HG03135 (cell line): Measurements from ENCODE around the gene TBK1.
A peak's percentile ranks its signal among the peaks of the same experiment; 100 is the strongest.

ENCODE experiments used
- ATAC-seq: cut with Tn5 transposase; IDR thresholded peaks from one replicate; pipeline ENCODE4 v1.9.1; 2021; ENCODE audit warnings: mild to moderate bottlenecking, moderate library complexity; ENCODE audit not compliant: unreplicated experiment

The TBK1 gene

DNA sequence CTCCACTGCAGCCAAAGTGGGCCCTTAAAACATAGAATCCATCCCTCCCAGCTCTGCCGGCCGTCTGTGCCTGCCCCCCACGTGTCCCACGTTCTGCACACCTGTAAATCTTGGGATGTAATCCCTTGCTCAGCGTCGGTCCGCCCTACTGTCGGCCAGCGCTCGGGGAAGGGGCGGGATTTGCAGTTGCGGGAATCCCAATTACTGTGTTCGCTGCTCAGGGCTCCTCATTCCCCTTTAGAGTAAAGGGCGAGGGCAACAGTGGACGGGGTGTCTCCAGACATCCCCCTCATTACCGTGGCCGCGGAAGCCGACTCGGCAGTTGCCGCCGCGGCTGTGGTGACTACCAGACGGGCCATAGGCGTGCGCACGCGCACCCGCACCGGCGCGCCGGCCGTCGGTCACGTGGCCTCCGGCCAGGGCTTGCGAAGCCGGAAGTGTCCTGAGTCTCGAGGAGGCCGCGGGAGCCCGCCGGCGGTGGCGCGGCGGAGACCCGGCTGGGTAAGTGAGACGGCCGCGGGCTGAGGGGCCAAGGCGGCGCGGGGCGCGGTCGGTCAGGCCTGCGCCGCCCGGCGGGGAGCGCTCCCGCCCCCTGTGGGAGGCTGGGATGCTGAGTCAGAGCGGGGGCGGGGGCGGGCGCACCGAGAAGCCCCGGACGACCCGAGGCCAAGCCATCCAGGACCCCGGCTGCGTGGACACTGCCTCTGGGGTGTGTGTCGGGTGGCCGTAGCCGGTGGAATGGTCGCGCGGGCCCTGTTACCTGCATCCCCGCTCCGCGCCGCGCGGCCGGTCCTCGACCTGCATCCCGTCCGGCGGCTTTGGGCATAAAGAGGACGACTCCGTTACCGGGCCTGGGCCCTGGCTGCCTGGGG, at the start of gene TBK1:
Gene TBK1 (plus strand): TSS at position 434 of the 872 bp plus-strand sequence. CDS start 3,751 bp downstream, outside the sequence.
- ATAC-seq, result peak; percentile 87

DNA sequence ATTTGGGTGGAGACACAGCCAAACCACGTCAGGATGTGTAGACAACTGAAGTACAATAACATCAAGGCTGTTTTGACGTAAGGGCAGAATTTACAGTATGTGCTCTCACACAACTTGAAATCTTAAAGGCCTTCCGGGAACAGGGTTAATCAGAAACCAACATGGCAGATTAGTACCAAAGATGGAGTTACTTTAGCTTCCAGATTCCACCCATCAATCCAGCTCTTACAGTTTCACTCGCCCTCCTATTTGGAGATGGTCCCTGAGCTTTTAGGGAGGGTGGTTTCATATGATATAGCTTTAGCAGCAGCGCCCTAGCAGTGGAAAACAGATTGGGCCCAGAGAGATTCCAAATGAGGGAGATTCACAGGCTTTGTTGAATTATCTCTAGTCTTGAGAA, 49.7 kb upstream of the TBK1 start:
- ATAC-seq, result no peak

DNA sequence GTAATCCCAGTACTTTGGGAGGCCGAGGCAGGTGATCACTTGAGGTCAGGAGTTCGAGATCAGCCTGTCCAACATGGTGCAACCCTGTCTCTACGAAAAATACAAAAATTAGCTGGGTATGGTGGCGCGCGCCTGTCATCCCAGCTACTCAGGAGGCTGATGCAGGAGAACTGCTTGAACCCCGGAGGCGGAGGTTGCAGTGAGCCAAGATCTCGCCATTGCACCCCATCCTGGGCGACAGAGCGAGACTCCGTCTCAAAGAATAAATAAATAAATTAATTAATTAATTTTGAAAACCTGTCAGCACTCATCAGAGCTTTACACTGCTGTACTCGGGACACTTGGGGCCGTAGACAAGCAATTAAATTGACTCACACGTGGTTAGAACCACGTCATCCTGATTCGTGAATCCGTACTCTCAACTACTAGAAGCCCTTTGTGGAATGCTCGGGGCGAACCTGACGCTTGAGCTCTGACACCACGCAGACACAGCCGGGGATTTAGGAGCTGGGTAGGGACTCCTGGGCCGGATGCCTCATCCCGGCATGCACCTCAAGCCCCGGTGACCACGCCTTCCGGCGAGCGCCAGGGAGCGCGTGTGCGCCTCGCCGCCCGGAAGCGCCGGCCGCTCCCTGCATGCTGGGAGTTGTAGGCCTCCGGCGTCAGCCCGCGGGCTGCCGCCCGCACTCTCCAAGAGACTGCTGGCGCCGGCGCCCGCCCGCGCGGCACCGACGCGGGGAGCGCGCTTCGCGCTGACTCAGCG, 48.0 kb upstream of the TBK1 start, which contains the start of gene XPOT:
Gene XPOT (plus strand): TSS at position 686 of the 763 bp plus-strand sequence. CDS start 5,644 bp downstream, outside the sequence.
- ATAC-seq, result peak; percentile 94

DNA sequence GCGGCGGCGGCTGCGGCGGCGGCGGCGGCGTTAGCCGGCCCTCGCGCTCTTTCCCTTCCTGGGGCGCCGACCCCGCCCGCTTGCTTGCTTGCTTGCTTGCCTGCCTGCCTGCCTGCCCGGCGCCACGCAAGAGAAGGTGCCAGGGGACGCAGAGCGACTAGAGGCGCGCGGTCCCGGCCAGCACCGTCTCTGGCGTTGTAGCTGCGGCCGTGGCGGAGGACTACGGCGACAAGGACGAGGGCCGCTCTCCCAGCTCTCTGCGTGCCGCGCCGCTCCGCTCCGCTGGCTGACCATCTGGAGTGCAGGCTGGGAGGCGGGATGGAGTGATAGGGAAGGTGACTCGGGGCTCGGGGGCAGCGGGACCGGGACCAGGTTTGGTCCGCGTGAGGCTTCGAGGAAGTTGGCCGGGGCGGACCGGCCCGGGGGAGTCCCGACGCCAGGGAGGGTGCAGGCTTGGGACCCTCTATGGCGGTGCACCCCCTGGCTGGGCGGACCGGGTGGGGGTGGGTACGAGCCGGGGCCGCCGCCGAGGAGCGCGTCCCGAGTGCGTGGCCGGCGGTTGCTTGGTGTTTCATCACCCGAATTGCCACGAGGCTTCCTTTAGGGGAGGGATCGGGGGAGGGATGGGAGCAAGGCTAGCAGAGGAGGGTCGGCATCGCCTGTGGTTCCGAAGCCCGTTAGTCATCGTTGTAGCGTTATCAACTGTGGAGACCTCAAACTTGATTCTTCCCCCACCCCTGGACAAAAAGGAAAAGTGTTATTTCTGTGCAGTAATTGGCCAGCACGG, 47.3 kb upstream of the TBK1 start:
- ATAC-seq, result peak; percentile 52

DNA sequence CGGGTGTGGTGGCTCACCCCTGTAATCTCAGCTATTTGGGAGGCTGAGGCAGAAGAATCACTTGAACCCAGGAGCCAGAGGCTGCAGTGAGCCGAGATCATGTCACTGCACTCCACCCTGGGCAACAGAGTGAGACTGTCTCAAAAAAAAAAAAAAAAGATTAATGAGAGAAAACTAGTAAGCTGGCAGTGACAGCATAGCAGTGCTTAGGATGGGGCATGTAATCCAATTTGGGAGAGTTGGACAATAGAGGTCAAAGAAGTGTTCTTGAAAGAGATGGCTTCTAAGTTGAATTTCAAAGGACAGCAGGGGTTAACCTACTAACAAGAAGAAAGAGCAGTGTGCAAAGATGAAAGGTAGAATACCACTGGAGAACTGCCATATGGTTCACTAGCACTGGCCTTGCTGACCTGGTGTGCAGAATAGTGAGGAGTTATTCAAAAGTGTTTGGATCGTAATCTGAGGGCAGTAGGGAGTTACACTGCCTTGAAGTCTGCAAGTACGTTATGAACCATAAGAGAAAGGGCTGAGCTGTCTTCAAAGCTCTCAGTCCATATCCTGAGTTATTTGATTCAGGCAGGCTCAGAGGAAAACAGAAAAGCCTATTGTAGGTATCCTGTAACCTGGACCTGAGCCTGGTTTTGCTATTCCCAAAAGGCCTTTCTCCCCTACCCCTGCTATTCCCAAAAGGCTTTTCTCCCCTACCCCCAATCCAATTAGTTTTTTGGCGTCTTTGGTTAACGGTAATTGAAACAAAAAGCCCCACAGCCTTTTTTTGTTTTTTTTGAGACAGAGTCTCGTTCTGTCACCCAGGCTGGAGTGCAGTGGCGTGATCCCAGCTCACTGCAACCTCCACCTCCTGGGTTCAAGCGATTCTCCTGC, 44.3 kb upstream of the TBK1 start:
- no peak for ATAC-seq

DNA sequence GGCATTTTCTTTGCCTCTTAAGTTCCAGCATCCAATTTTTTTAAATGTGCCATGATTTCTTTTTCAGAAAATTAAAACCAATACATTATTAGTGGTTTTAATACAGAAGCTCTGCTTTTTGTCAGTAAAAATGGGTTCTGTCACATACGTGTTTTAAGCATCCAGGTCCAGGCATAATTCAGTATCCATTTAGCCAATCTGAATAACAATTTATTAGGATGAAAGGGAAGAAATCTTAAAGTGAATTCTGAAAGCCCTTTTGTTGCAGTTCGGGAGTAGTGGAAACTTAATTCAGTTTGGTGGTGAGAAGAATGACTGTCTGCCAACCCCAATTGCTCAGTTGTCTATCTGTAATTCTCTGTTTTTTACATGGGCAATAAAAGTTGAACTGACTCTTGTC, 40.5 kb upstream of the TBK1 start:
- no peak for ATAC-seq

DNA sequence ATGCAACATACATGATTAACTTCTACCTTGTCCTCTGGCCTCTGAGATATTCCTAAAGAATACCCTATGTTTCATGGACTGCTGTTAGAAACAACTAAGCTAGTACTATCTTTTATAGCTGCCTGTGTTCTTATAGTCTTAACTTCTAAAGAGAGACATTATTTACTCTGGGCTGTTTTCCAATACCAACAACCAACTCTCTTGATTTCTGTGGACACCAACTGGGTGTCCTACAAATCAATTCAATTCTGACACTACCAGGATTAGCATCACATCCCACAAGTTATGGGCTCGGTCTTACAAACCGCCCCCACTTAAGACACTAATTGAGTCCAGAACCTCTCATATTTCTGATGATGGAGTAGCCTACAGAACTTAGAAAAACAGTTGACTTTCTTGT, 39.5 kb upstream of the TBK1 start:
- no peak for ATAC-seq

DNA sequence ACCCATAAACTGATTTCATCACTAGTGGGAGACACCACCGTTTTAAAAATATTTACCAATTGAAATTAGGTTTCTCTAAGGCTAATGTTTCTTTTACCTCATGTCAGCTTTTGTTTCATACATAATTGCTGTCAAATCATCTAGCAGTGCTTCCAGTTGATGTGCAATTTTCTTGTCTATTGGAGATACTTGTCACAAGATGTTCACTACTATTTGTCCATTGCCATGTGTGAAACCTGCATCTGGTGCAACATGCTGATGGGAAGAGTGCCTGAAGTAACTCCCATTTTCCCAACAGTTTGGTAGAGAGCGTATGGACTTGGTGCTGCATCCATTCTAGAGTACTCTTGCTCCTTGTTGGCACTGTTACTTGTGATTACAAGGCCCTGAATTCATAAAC, 38.0 kb upstream of the TBK1 start:
- ATAC-seq, result no peak

DNA sequence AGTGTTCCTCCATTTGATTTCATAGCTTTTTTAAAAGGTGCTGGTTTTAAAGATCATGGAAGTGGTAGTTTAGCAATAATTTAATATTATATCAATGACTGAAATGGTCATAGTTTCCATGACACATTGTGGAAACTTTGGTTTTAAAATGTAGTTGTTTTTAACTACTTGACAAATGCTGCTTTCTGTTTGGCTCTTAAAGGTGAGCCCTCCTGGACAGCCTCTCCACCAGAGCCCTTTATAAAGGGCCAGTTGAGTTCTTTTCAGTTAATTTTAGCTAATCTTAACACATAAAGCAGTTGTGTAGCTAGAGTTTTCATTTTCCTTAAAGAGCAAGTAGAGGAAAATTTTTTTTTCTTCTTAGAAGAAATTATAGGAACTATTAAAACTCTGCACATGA, 33.7 kb upstream of the TBK1 start:
- no peak for ATAC-seq

DNA sequence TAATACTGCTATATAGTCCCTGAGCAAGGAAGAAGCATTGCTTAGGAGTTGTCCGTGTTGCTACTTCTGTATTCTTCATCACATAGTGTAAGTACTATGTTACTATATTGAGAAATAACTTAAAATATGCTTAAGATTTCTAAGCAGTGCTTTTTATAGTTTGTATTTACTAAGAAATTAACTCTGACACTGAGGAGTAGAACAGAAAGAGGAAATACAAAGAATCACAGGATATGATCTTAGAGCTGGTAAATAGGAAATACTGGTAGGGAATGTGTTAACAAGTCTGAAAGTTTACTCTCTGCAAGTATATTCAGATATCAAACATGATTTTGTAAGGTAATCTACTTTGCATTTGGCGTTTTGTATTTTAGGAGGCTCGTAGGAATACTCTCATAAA, 32.2 kb upstream of the TBK1 start:
- ATAC-seq, result no peak

DNA sequence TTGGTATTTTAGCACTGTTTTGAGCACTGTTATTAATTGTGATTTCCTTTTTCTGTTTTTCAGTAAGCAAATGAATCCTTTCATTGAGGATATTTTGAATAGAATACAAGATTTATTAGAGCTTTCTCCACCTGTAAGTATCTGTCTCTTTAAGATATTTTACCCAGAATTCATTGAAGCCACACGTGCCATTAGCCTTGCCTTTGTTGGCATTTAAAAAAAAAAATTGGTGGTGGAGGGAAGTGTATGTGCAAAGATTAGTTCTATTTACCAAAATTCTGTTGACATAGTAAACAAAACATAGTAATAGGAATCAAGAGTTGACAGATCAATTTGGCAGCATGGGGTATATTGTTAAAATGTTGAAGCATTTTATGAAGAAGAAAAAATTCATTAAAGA, 23.9 kb upstream of the TBK1 start:
- no peak for ATAC-seq

DNA sequence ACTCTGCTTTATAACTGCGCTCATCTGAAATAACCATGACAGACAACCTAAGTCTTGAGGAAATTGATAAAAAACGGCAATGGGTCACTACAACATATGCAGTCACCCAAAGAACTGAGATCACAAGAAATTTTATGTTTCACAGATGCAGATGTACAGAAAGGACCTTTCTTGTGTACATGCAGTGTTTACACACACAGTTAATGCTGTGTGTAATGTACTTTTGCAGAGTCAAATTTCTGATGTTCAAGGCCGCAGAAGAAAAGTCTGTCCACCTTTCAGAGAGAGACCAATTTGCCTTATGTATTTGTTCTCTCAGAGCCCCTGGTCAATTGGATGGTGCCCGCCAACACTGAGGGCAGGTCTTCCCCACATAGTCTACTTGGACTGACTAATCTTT, 23.0 kb upstream of the TBK1 start:
- ATAC-seq, result no peak

DNA sequence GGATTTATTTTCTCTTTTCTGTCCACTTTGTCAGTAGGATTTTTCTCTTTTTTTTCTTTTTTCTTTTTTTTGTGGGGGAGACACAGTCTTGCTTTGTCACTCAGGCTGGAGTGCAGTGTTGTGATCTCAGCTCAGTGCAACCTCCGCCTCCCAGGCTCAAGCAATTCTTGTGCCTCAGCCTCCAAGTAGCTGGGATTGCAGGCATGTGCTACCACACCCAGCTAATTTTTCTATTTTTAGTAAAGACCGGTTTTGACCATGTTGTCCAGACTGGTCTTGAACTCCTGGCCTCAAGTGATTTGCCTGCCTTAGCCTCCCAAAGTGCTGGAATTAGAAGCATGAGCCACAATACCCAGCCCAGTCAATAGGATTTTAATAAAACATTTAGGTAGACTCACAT, 21.0 kb upstream of the TBK1 start:
- no peak for ATAC-seq

DNA sequence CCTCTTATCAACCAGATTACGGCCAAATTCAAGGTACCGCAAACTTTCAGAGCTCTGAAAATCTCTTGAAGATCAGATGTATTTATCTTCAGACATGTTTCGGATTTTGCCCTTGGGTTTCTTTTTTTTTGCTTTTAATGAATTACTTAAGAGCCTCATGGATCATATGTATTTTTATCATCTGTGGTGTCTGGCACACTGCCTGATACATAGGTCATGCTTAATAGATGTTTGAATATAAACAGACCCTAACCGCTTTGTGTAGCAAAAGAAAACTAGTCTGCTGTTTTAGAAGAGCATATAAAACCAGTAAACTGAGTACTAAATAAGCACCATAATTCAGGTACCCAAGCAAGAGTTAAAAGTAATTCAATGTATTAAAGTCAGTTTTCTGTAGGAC, 20.1 kb upstream of the TBK1 start:
- ATAC-seq, result no peak

DNA sequence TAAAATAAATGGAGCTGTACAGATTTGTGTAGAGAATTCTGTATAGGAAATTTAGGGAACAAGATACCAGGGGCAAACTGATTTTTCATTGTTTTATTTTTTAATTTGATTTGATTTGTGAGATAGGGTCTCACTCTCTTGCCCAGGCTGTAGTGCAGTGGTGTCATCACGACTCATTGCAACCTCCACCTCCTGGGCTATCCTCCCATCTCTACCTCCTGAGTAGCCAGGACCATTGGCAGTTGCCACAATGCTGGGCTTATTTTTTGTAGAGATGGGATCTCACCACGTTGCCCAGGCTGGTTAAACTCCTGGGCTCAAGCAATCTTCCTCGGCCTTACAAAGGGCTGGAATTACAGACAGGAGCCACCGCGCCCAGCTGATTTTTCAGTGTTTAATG, 18.0 kb upstream of the TBK1 start:
- ATAC-seq, result no peak

DNA sequence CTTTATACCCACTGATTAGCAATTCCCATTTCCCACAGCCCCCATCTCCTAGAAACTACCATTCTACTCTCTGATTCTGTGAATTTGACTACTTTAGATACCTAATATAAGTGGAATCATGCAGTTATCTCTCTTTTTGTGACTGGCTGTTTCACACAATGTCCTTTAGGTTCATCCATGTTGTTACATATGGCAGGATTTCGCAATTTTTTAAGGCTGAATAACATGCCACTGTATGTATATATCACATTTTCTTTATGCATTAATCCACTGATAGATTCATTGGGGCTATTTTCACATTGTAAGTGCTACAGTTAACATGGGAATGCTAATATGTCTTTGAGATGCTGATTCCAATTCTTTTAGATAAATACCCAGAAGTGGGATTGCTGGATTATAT, 11.8 kb upstream of the TBK1 start:
- ATAC-seq, result no peak

DNA sequence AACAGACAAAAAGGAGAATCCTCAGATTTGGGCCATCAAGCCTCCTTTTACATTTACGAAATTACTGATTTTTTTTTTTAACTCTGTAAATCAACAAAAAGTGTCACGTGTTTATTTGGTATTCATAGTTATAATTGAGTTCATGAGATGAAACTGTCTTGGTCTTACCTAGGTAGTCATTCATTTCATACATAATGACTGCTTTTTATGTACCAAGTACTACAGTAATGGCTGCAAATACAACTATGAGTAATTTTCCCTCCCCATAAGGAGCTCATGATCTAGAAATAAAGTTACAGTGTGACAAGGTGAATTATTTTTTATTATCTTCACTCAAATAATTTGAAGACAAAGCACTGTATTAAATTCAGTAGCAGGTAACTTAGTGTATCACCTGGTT, 6.4 kb upstream of the TBK1 start:
- no peak for ATAC-seq

DNA sequence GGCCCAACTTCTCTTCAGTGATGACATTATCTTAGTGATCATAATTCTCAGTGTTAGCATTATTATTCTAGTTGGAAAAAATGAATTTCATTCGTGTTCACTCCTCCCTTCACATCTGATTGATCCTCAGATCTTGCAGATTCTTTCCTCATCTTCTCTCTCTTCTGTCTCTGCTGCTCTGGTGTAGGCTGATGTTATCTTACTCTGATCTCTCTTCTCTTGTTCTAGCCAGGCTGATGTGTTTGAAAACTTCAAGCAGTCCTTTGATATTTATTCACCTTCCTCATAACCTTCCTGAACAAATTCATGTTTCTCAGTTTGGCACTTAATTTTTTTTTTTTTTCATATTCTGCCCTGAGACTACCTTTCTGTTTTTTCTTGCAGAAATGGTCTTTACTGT, 5.6 kb upstream of the TBK1 start:
- ATAC-seq, result no peak

DNA sequence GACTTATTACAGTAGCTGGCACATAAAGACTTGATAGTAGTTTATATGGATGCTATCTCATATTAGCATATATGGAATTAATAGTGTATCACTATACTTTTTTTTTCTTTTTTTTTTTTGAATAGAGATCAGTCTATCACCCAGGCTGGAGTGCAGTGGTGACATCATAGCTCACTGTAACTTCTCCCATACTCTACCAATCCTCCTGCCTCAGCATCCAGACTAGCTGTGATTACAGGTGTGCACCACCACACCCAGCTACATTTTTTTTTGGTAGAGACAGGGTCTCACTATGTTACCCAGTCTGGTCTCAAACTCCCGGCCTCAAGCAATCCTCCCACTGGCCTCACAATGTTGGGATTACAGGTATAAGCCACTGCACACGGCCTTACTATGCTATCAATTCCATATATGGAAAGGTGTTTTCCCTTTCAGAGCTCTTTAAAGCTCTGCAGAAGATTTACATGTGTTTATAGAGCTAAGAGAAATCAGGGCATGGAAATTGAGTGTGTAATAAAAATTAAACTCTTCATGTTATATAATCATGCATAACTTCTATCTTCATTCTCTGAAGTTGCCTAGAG, 1.8 kb upstream of the TBK1 start:
- no peak for ATAC-seq
